HL-60 (cell line): ENCODE data around the gene DDX59.

ENCODE experiments used
- CTCF ChIP-seq: IDR thresholded peaks from one replicate; pipeline ENCODE4 v1.5.1; 2011; ENCODE audit warnings: low read length, control low read depth, inconsistent platforms; ENCODE audit not compliant: insufficient read depth
- POLR2AphosphoS5 ChIP-seq: IDR thresholded peaks from 2 replicates; pipeline ENCODE4 v1.6.1; 2012; ENCODE audit warnings: low read depth
- REST ChIP-seq: IDR thresholded peaks from 2 replicates; pipeline ENCODE4 v1.6.1; 2012; ENCODE audit warnings: low read depth; ENCODE audit not compliant: insufficient replicate concordance

GRCh38 chr1:200619894-200620272, 49.8 kb downstream of the DDX59 start:
- TF ChIP-seq CTCF: no peak
- TF ChIP-seq POLR2AphosphoS5: no peak
- no peak for TF ChIP-seq REST
